Upper lobe of left lung (tissue), 4 donors: Measurements from ENCODE around the gene NSG2.

Experiments used
- EP300 ChIP-seq, 4 donors: sonication (generic); formaldehyde crosslinking; IDR thresholded peaks; one replicate each; pipeline ENCODE4 v1.5.1; 2017; ENCODE audit warnings: antibody characterized with exemption in 4 of 4, control low read depth in 2 of 4
- POLR2A ChIP-seq, 4 donors: fragments of 450-650 bp; IDR thresholded peaks; one replicate each; pipeline ENCODE4 v1.5.1; 2016 to 2017; ENCODE audit warnings: antibody characterized with exemption in 4 of 4, mild to moderate bottlenecking in 2 of 4
- POLR2AphosphoS5 ChIP-seq, 2 donors: sonication (generic); formaldehyde crosslinking; IDR thresholded peaks; one replicate each; pipeline ENCODE4 v1.5.1; 2017; ENCODE audit warnings: antibody characterized with exemption in 2 of 2
- TF ChIP-seq, protein P1 (sequence below), 6 experiments: fragments of 450-650 bp in 4 of 6; fragments of 200-600 bp in 2 of 6; sonication (generic) in 2 of 6; IDR thresholded peaks; one replicate each; pipeline ENCODE4 v1.5.1; 2016 to 2019; ENCODE audit warnings: antibody characterized with exemption in 6 of 6

DNA sequence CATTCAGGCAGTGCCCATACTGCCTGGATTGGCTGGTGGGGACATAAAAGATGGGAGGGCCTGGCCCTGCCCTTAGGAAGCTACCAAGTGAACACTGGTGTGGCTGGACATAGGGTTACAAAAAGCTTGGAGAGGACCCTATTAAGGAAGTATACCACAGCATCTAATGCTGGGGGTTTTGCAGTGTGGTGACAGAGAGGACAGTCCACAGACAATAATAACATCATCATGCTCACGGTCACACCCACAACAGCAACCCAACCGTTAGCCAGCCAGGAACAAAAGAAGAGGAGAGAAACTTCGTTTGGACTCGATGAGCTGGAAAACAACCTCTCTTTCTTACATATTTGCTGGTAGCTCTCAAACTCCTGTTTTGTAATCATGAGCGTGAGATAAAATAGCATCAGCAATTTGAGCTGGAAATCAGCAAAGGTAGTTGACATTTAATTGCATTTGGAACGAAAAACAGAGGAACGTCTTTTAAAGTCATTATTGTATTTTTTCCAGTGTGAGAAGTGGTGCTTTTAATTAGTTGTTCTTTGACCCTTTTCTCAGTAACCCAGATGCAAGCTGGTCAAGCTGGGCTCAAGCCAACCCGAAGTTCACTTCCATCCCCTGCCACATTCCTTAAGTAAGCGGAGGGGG lies 73.4 kb downstream of the NSG2 start:
- TF ChIP-seq, protein P1, sequence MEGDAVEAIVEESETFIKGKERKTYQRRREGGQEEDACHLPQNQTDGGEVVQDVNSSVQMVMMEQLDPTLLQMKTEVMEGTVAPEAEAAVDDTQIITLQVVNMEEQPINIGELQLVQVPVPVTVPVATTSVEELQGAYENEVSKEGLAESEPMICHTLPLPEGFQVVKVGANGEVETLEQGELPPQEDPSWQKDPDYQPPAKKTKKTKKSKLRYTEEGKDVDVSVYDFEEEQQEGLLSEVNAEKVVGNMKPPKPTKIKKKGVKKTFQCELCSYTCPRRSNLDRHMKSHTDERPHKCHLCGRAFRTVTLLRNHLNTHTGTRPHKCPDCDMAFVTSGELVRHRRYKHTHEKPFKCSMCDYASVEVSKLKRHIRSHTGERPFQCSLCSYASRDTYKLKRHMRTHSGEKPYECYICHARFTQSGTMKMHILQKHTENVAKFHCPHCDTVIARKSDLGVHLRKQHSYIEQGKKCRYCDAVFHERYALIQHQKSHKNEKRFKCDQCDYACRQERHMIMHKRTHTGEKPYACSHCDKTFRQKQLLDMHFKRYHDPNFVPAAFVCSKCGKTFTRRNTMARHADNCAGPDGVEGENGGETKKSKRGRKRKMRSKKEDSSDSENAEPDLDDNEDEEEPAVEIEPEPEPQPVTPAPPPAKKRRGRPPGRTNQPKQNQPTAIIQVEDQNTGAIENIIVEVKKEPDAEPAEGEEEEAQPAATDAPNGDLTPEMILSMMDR (IDR thresholded peaks at IDR 0.05), result no peak
- no peak for TF ChIP-seq POLR2AphosphoS5 (IDR thresholded peaks at IDR 0.05)
- TF ChIP-seq POLR2A (IDR thresholded peaks at IDR 0.05), result no peak
- no peak for TF ChIP-seq EP300 (IDR thresholded peaks at IDR 0.05)
